HepG2 (cell line): ENCODE results near the gene TMEM9B. TPM values are rescaled to one million over a fixed set of nuclear protein-coding genes. Genes with fewer than 3 reads are reported as not detected.

Source experiments
- ATAC-seq: fragments of 200-7000 bp; cut with Tn5 transposase; 3 replicates; pipeline ENCODE4 v1.9.1; 2020; ENCODE audit warnings: mild to moderate bottlenecking, moderate library complexity
- BruUV-seq: library from RNA; stranded (reverse); fragments of 400-500 nt; replicated peaks from 2 replicates; lab custom pipeline; 2021; lab: Mats Ljungman, UMichigan
- CTCF ChIA-PET: fragments of 300-600 bp; formaldehyde crosslinking; extraction: SDS; loops from one replicate; lab custom pipeline; 2021; ENCODE audit warnings: low total read pairs, inconsistent platforms, low intra/inter-chr PET ratio; lab: Yijun Ruan, JAX
- POLR2A ChIA-PET: fragments of 350-600 bp; sonication (Branson Sonifier 250); formaldehyde crosslinking; loops from one replicate; lab custom pipeline; 2020; ENCODE audit warnings: antibody characterized with exemption, inconsistent platforms; lab: Yijun Ruan, JAX
- DNase-seq: peaks from one replicate; pipeline ENCODE4 v3.0.0-alpha.2; 2015; ENCODE audit warnings: low spot score
- FAIRE-seq: peaks from 3 replicates; lab custom pipeline; 2011; peaks lifted over from hg19 to GRCh38; lab: Jason Lieb, UNC
- H2AFZ ChIP-seq: one replicate; pipeline ENCODE4 v1.6.1; 2011; ENCODE audit warnings: low read length, inconsistent platforms
- H3K27ac ChIP-seq: fragments of 300-600 bp; 3 replicates; pipeline ENCODE4 v1.8.0; 2011; ENCODE audit warnings: mixed run types, mild to moderate bottlenecking, mixed read lengths, low read length, inconsistent platforms; ENCODE audit not compliant: insufficient read depth; ENCODE audit errors: extremely low read length
- H3K27me3 ChIP-seq, 2 experiments: fragments of 200-600 bp in 1 of 2; 2 replicates in 1 of 2; 3 replicates in 1 of 2; pipeline versions ENCODE4 v1.6.0 to v1.8.0; 2011; ENCODE audit warnings: low read length in 2 of 2, mild to moderate bottlenecking in 2 of 2, moderate library complexity in 2 of 2, inconsistent platforms in 1 of 2; ENCODE audit not compliant: insufficient read depth in 2 of 2, control insufficient read depth in 1 of 2
- H3K36me3 ChIP-seq, 2 experiments: fragments of 200-600 bp in 1 of 2; replicated peaks in 1 of 2; 2 replicates in 1 of 2; 3 replicates in 1 of 2; pipeline versions ENCODE4 v1.5.1 to v1.8.0; 2011; ENCODE audit warnings: low read length in 2 of 2, inconsistent platforms in 1 of 2; ENCODE audit not compliant: insufficient read depth in 2 of 2, control insufficient read depth in 1 of 2
- H3K4me1 ChIP-seq: 2 replicates; pipeline ENCODE4 v1.5.1; 2012; ENCODE audit warnings: low read length, inconsistent platforms; ENCODE audit not compliant: insufficient read depth
- H3K4me2 ChIP-seq: 2 replicates; pipeline ENCODE4 v1.6.0; 2011; ENCODE audit warnings: low read depth, low read length, inconsistent platforms
- H3K4me3 ChIP-seq, 3 experiments: fragments of 200-600 bp in 1 of 3; sonication (generic), shearing (Covaris generic) in 1 of 3; replicated peaks in 1 of 3; 2 replicates each; pipeline ENCODE4 v1.5.1; 2011 to 2016; ENCODE audit warnings: low read length in 3 of 3, inconsistent platforms in 2 of 3, low read depth in 2 of 3, mild to moderate bottlenecking in 2 of 3, control low read depth in 1 of 3, mixed read lengths in 1 of 3; ENCODE audit not compliant: insufficient read depth in 1 of 3
- H3K79me2 ChIP-seq: one replicate; pipeline ENCODE4 v1.6.1; 2011; ENCODE audit warnings: low read length, inconsistent platforms; ENCODE audit not compliant: insufficient read depth
- H3K9ac ChIP-seq: 2 replicates; pipeline ENCODE4 v1.6.0; 2011; ENCODE audit warnings: mild to moderate bottlenecking, low read depth, low read length, inconsistent platforms; ENCODE audit not compliant: insufficient read depth
- H3K9me3 ChIP-seq: 2 replicates; pipeline ENCODE4 v1.5.1; 2012; ENCODE audit warnings: mild to moderate bottlenecking, low read length
- H4K20me1 ChIP-seq: 2 replicates; pipeline ENCODE4 v1.6.0; 2011; ENCODE audit warnings: inconsistent platforms, mild to moderate bottlenecking, low read length, moderate library complexity; ENCODE audit not compliant: insufficient read depth
- CAMTA2 ChIP-seq: sonication (generic); formaldehyde crosslinking; IDR thresholded peaks from 2 replicates; pipeline ENCODE4 v1.4.0; 2020; ENCODE audit warnings: mild to moderate bottlenecking, missing genetic modification reagents, borderline replicate concordance
- RFXANK ChIP-seq: IDR thresholded peaks from 2 replicates; pipeline ENCODE4 v1.6.1; 2016
- TBP ChIP-seq: sonication (generic); formaldehyde crosslinking; IDR thresholded peaks from 2 replicates; pipeline ENCODE4 v1.5.0; 2020; ENCODE audit warnings: missing genetic modification reagents
- ZNF142 ChIP-seq: sonication (generic); formaldehyde crosslinking; IDR thresholded peaks from 2 replicates; pipeline ENCODE4 v1.4.0; 2020; ENCODE audit warnings: missing genetic modification reagents
- ZNF468 ChIP-seq: sonication (generic); formaldehyde crosslinking; IDR thresholded peaks from 2 replicates; pipeline ENCODE4 v1.8.0; 2022; ENCODE audit warnings: mild to moderate bottlenecking, moderate library complexity, missing genetic modification reagents
- ZNF687 ChIP-seq: sonication (generic); formaldehyde crosslinking; IDR thresholded peaks from 2 replicates; pipeline ENCODE4 v1.5.1; 2020; ENCODE audit warnings: mild to moderate bottlenecking, missing genetic modification reagents, moderate library complexity
- WGBS: methylation state at CpG from one replicate; pipeline ENCODE4 v1.1.6; 2017; ENCODE audit warnings: low lambda C conversion rate; 5-methylcytosine and 5-hydroxymethylcytosine counted together
- in situ Hi-C: cut with HindIII; loops from 2 replicates; pipeline ENCODE4 v1.10.0; 2017; ENCODE audit warnings: low pct_unique_long_range_greater_than_20kb; ENCODE audit not compliant: extremely low pct_ligation_motif_present
- intact Hi-C: fragments of 100-400 bp; cut with micrococcal nuclease; formaldehyde crosslinking; loops from one replicate; pipeline ENCODE4 v1.10.0; 2022; ENCODE audit not compliant: unreplicated experiment
- polyA plus RNA-seq, 8 experiments: library from polyadenylated mRNA; depleted of rRNA in 3 of 8; stranded (reverse) in 7 of 8; unstranded in 1 of 8; fragments of >200 nt; fragmentation: Illumina TruSeq in 4 of 8; extraction: Trizol in 4 of 8; gene quantifications; 2 replicates each; pipeline versions ENCODE4 v1.2.1 to v1.2.3, GENCODE V29; 2011 to 2016; ENCODE audit warnings: low read depth in 4 of 8, missing spikeins in 1 of 8, mixed read lengths in 1 of 8; ENCODE audit not compliant: insufficient read depth in 1 of 8
- total RNA-seq, 5 experiments: library from RNA; depleted of rRNA; stranded (reverse); fragments of >200 nt; fragmentation: Illumina TruSeq; extraction: Trizol; gene quantifications; 2 replicates each; pipeline ENCODE4 v1.2.3, GENCODE V29; 2016; ENCODE audit warnings: low read depth in 1 of 5
- TF ChIP-seq, protein P1 (sequence below): sonication (generic); formaldehyde crosslinking; IDR thresholded peaks from 2 replicates; pipeline ENCODE4 v1.5.0; 2020; ENCODE audit warnings: missing genetic modification reagents, mild to moderate bottlenecking, borderline replicate concordance
- TF ChIP-seq, protein P2 (sequence below): sonication (generic); formaldehyde crosslinking; IDR thresholded peaks from 2 replicates; pipeline ENCODE4 v1.9.0; 2021; ENCODE audit warnings: missing genetic modification reagents, borderline replicate concordance

Gene TMEM9B
- total and polyA plus RNA-seq, 2 of the 13 experiments (the other 11 are each of a cell fraction or from before 2014, with no cell fraction given), result 12.4 to 20.8 TPM

- TF ChIP-seq ZNF142 (CRISPR knock-in tag) (no peak), RFXANK (CRISPR knock-in tag) (no peak)
Observed at GRCh38 chr11:8932564-8933180, 31.6 kb downstream of the TMEM9B start, which contains the start of gene C11orf16 (continued).

GRCh38 chr11:8930456-8931175, 33.6 kb downstream of the TMEM9B start:
- no TSS peak for BruUV-seq
- intact Hi-C loops (no loop called here), in situ Hi-C loops (no loop called here)
- DNase-seq, result no peak
- POLR2A ChIA-PET, result no interaction called here
- Histone ChIP-seq H3K79me2 (no peaks in the 10 kb centered on the region), H3K27ac (no peak overlapping the region), H3K36me3 (no peaks in the 10 kb centered on the region), H4K20me1 (no peaks in the 10 kb centered on the region), H2AFZ (no peak overlapping the region), H3K9ac (no peak overlapping the region), H3K9me3 (no peaks in the 10 kb centered on the region), H3K4me1 (peaks cover 7% of the 10 kb centered on the region; the same call in 1 of the 2 replicates), H3K27me3 (no peaks in the 10 kb centered on the region), H3K4me2 (no peak overlapping the region), H3K4me3 (no peak overlapping the region)
- no peak for ATAC-seq
- FAIRE-seq, result no peak
- CTCF ChIA-PET, result no interaction called here
- WGBS, result 93% methylated on average over 7 of the region's 12 CpGs
- TF ChIP-seq ZNF468 (no peak), CAMTA2 (CRISPR knock-in tag) (no peak), ZNF687 (CRISPR knock-in tag) (no peak), TBP (no peak)
- TF ChIP-seq, protein P1, sequence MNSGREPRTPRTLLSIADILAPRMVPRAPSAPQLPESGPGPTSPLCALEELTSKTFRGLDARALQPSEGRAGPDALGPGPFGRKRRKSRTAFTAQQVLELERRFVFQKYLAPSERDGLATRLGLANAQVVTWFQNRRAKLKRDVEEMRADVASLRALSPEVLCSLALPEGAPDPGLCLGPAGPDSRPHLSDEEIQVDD, result no peak
- TF ChIP-seq, protein P2, sequence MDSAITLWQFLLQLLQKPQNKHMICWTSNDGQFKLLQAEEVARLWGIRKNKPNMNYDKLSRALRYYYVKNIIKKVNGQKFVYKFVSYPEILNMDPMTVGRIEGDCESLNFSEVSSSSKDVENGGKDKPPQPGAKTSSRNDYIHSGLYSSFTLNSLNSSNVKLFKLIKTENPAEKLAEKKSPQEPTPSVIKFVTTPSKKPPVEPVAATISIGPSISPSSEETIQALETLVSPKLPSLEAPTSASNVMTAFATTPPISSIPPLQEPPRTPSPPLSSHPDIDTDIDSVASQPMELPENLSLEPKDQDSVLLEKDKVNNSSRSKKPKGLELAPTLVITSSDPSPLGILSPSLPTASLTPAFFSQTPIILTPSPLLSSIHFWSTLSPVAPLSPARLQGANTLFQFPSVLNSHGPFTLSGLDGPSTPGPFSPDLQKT, result no peak
